ENCODE data around the gene TGFB2.

DNA sequence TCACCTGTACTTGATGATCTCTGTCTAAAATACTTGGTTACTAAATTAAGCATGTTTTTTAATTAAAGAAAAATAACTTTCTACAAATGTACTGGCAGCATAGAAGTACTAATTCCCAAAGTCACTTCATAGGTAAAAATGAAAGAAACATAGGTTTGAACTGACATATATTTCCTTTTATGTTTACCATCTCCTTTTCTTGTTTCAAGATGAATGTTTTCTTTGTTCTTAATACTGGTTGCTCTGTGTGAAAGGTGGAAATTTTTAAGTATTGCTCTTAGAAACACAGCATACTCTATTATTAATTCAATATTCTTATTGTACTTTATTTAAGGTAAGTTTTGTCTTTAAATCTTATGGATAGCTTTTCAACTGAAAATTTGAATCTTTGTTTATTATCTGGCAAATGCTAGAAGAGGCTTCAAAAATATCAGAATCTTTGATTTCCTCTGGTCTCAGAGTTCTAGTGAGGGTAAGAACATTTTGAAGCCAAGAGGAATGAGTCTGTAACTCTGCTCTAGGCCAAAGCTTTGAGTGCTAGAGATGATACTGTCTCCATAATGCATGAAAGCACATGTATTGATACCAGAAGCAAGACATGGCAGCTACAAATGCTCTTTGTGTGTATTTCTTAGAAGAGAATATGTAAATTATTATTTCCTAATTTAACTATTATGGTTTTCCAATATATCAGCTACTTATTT is 41.8 kb upstream of the TGFB2 start:
- TF ChIP-seq POLR2A (IDR thresholded peaks at IDR 0.05; ENCODE audit: low read length) (no peak), GATA1 (IDR thresholded peaks at IDR 0.05; ENCODE audit: low read depth, low read length) (no peak)

Data from erythroblast (primary cell).